Measurements from ENCODE around the gene ZFP90.

DNA sequence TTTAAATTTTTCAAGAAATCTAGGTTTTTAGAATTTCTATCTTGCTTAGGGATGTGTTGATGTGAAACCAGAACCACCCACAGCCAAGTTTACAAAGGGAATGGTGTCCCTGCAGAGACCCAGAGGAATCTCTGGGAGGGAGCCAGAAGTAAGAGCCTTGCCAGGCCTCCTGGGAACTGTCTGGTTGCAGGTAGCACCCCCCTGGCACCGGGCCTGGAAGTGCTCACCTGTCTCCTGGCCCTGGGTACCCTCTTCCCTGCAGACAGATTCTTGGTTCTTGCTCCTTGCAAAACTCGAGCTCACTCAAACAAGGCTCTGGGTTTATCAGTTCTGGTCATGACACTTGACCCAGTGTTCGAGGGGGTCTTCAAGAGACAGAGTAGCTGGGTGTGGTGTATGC is 24.6 kb upstream of the ZFP90 start:
- TF ChIP-seq CTCF (IDR thresholded peaks at IDR 0.05) (no peak), POLR2A (IDR thresholded peaks at IDR 0.05) (no peak), POLR2AphosphoS5 (IDR thresholded peaks at IDR 0.05) (no peak)
